Stomach (tissue), 4 donors: ENCODE data around the gene RASSF3.
"Not testable (repeated sequence)": the region's sequence is repeated elsewhere in the genome, so short reads cannot be mapped to it uniquely, and the experiment has no call there.

ENCODE experiments used
- POLR2A ChIP-seq, 4 donors: fragments of 450-650 bp; IDR thresholded peaks; one replicate each; pipeline ENCODE4 v1.6.1; 2016; ENCODE audit warnings: antibody characterized with exemption in 4 of 4, control low read depth in 2 of 4, mild to moderate bottlenecking in 1 of 4, moderate library complexity in 1 of 4
- POLR2AphosphoS5 ChIP-seq, 3 donors: sonication (generic); formaldehyde crosslinking; IDR thresholded peaks; one replicate each; pipeline ENCODE4 v1.6.1; 2016; ENCODE audit warnings: antibody characterized with exemption in 3 of 3
- TF ChIP-seq, protein P1 (sequence below), 7 experiments: fragments of 450-650 bp in 4 of 7; fragments of 200-600 bp in 3 of 7; sonication (generic) in 3 of 7; IDR thresholded peaks; one replicate each; pipeline ENCODE4 v1.5.1; 2016 to 2019; ENCODE audit warnings: antibody characterized with exemption in 7 of 7, control low read depth in 2 of 7, mild to moderate bottlenecking in 1 of 7

- TF ChIP-seq, protein P1, sequence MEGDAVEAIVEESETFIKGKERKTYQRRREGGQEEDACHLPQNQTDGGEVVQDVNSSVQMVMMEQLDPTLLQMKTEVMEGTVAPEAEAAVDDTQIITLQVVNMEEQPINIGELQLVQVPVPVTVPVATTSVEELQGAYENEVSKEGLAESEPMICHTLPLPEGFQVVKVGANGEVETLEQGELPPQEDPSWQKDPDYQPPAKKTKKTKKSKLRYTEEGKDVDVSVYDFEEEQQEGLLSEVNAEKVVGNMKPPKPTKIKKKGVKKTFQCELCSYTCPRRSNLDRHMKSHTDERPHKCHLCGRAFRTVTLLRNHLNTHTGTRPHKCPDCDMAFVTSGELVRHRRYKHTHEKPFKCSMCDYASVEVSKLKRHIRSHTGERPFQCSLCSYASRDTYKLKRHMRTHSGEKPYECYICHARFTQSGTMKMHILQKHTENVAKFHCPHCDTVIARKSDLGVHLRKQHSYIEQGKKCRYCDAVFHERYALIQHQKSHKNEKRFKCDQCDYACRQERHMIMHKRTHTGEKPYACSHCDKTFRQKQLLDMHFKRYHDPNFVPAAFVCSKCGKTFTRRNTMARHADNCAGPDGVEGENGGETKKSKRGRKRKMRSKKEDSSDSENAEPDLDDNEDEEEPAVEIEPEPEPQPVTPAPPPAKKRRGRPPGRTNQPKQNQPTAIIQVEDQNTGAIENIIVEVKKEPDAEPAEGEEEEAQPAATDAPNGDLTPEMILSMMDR (IDR thresholded peaks at IDR 0.05), result not testable (repeated sequence)
- not testable (repeated sequence) for TF ChIP-seq POLR2A, POLR2AphosphoS5 (IDR thresholded peaks at IDR 0.05)
Observed at GRCh38 chr12:64626588-64626987, 16.3 kb downstream of the RASSF3 start.
